Hepatocyte (in vitro differentiated cells): Measurements from ENCODE around the gene PNPLA1. TPM values are rescaled to one million over a fixed set of nuclear protein-coding genes. Genes with fewer than 3 reads are reported as not detected.

Experiments used
- DNase-seq: peaks from one replicate; pipeline ENCODE4 v3.0.0-alpha.2; 2016; ENCODE audit warnings: low spot score
- H2AFZ ChIP-seq: fragments of 200-600 bp; sonication (generic); 2 replicates; pipeline ENCODE4 v1.6.0; 2016; ENCODE audit warnings: antibody characterized with exemption, mild to moderate bottlenecking
- H3K27ac ChIP-seq: fragments of 200-600 bp; sonication (generic); 2 replicates; pipeline ENCODE4 v1.5.1; 2016; ENCODE audit warnings: mild to moderate bottlenecking
- H3K27me3 ChIP-seq: fragments of 200-600 bp; sonication (generic); 2 replicates; pipeline ENCODE4 v1.6.1; 2016
- H3K36me3 ChIP-seq: fragments of 200-600 bp; sonication (generic); replicated peaks from 2 replicates; pipeline ENCODE4 v1.5.1; 2016; ENCODE audit warnings: low read depth; ENCODE audit not compliant: insufficient read depth
- H3K4me1 ChIP-seq: fragments of 200-600 bp; sonication (generic); 2 replicates; pipeline ENCODE4 v1.5.1; 2016; ENCODE audit warnings: mild to moderate bottlenecking, moderate library complexity; ENCODE audit not compliant: insufficient read depth
- H3K4me2 ChIP-seq: fragments of 200-600 bp; sonication (generic); 2 replicates; pipeline ENCODE4 v1.6.0; 2016
- H3K4me3 ChIP-seq: fragments of 200-600 bp; sonication (generic); 2 replicates; pipeline ENCODE4 v1.5.1; 2016; ENCODE audit warnings: mild to moderate bottlenecking
- H3K79me2 ChIP-seq: fragments of 200-600 bp; sonication (generic); 2 replicates; pipeline ENCODE4 v1.6.0; 2017; ENCODE audit warnings: mild to moderate bottlenecking
- H3K9me2 ChIP-seq: fragments of 200-600 bp; sonication (generic); replicated peaks from 2 replicates; pipeline ENCODE4 v1.6.0; 2017; ENCODE audit warnings: mild to moderate bottlenecking; ENCODE audit not compliant: insufficient read depth
- H3K9me3 ChIP-seq: fragments of 200-600 bp; sonication (generic); 2 replicates; pipeline ENCODE4 v1.5.1; 2016; ENCODE audit warnings: low read depth, mild to moderate bottlenecking
- H4K20me1 ChIP-seq: fragments of 200-600 bp; sonication (generic); 2 replicates; pipeline ENCODE4 v1.6.0; 2016; ENCODE audit warnings: mild to moderate bottlenecking; ENCODE audit not compliant: insufficient read depth, poor library complexity, severe bottlenecking
- EZH2 ChIP-seq: fragments of 200-600 bp; sonication (generic); IDR thresholded peaks from 2 replicates; pipeline ENCODE4 v1.6.1; 2016; ENCODE audit warnings: antibody characterized with exemption, mild to moderate bottlenecking, borderline replicate concordance
- EZH2phosphoT487 ChIP-seq: fragments of 200-600 bp; sonication (generic); IDR thresholded peaks from one replicate; pipeline ENCODE4 v1.6.1; 2018; ENCODE audit warnings: antibody characterized with exemption, mild to moderate bottlenecking, low read depth, moderate library complexity; ENCODE audit not compliant: unreplicated experiment, severe bottlenecking
- WGBS: methylation state at CpG from one replicate; pipeline ENCODE4 v1.1.6; 2016; ENCODE audit warnings: low lambda C conversion rate; ENCODE audit errors: missing lambda C conversion rate; 5-methylcytosine and 5-hydroxymethylcytosine counted together
- polyA plus RNA-seq: library from polyadenylated mRNA; unstranded; fragments of >200 nt; fragmentation: Nextera tagmentation; extraction: Ambion mirVana; gene quantifications from 2 replicates; pipeline ENCODE4 v1.2.1, GENCODE V29; 2016
- total RNA-seq: library from RNA; depleted of rRNA; stranded (reverse); fragments of >200 nt; gene quantifications from 2 replicates; pipeline ENCODE4 v1.2.3, GENCODE V29; 2014
- TF ChIP-seq, protein P1 (sequence below): fragments of 200-600 bp; sonication (generic); IDR thresholded peaks from 2 replicates; pipeline ENCODE4 v1.5.1; 2016; ENCODE audit warnings: antibody characterized with exemption, mild to moderate bottlenecking; ENCODE audit not compliant: poor library complexity

The PNPLA1 gene
- total and polyA plus RNA-seq, 2 experiments from 2014 or later = 0.48 to 0.57 TPM

DNA sequence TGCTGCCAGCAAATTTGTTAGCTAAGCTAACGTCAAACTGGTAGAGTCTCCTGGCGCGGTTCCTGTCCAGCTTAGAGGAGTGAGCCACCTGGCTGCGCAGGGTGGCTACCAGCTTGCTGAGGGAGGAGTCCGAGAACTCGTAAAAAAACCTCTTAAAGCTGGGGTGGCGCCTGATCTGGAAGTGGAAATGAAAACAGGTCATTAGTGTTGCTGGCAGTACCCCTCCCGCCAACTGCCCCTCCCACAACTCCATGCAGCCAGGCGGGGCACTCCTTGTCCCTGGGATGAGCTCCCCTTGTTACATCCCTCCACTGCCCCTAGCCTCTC, 49.5 kb downstream of the PNPLA1 start:
- H3K4me3 ChIP-seq = no peak overlapping the region
- 83% methylated on average over 9 of the region's 9 CpGs for WGBS
- H4K20me1 ChIP-seq = no peaks in the 10 kb centered on the region
- no peak overlapping the region for H2AFZ ChIP-seq
- H3K27ac ChIP-seq = peak overlapping the region; percentile 38
- no peaks in the 10 kb centered on the region for H3K79me2 ChIP-seq
- no peaks in the 10 kb centered on the region for H3K27me3 ChIP-seq
- TF ChIP-seq, protein P1, sequence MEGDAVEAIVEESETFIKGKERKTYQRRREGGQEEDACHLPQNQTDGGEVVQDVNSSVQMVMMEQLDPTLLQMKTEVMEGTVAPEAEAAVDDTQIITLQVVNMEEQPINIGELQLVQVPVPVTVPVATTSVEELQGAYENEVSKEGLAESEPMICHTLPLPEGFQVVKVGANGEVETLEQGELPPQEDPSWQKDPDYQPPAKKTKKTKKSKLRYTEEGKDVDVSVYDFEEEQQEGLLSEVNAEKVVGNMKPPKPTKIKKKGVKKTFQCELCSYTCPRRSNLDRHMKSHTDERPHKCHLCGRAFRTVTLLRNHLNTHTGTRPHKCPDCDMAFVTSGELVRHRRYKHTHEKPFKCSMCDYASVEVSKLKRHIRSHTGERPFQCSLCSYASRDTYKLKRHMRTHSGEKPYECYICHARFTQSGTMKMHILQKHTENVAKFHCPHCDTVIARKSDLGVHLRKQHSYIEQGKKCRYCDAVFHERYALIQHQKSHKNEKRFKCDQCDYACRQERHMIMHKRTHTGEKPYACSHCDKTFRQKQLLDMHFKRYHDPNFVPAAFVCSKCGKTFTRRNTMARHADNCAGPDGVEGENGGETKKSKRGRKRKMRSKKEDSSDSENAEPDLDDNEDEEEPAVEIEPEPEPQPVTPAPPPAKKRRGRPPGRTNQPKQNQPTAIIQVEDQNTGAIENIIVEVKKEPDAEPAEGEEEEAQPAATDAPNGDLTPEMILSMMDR = no peak
- TF ChIP-seq EZH2phosphoT487 (no peak), EZH2 (no peak)
- H3K9me2 ChIP-seq = no peaks in the 10 kb centered on the region
- peaks cover 13% of the 10 kb centered on the region for H3K4me1 ChIP-seq
- no peaks in the 10 kb centered on the region for H3K9me3 ChIP-seq
- H3K36me3 ChIP-seq = no peaks in the 10 kb centered on the region
- peak; percentile 44 for DNase-seq
- H3K4me2 ChIP-seq = no peak overlapping the region

DNA sequence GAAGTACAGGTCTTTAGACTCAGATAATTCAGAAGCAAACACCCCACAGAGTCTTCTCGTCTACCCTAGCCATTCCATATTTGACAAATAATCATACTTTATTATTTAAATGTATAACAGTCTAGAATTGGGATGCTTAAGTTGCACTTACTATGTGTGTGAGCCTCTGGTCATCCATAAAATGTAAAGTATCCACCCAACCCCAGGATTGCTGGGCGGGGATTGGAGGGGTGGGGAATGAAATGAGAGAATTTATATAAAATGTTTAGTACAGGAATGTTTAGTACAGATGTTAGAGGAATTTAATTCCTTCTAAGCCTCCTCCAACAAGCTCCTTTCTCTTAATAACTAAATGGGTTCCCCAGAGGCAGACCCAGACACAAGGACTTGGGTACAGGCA, 50.0 kb downstream of the PNPLA1 start:
- 70% methylated on average over 2 of the region's 2 CpGs for WGBS
- H3K4me1 ChIP-seq = peaks cover 13% of the 10 kb centered on the region
- TF ChIP-seq EZH2phosphoT487 (no peak), EZH2 (no peak)
- TF ChIP-seq, protein P1 = no peak

DNA sequence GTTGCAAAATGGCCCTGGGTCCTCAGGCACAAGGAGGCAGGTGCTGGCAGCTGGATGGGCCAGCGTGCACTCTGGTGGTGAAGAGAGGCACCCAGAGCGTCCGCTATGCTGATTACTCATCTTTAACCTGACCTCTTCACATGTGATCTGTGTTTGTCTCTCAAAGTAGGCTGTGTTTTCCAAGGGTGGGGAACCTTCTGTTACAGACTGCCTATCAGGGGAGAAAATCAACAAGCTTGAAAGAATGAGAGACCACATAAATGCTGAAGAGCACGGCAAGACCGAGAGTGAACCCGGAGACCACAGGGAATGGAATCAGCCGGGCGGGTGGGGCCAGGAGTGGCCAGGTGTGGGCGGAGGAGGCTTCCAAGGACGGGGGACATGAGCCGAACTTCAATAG, 50.6 kb downstream of the PNPLA1 start:
- 56% methylated on average over 11 of the region's 11 CpGs for WGBS
- H3K4me1 ChIP-seq = peaks cover 13% of the 10 kb centered on the region
- H3K27ac ChIP-seq = peak overlapping the region; percentile 87
- DNase-seq = peak; percentile 76
- peak overlapping the region; percentile 25 for H3K4me2 ChIP-seq
- H4K20me1 ChIP-seq = no peaks in the 10 kb centered on the region
- H2AFZ ChIP-seq = no peak overlapping the region
- no peaks in the 10 kb centered on the region for H3K9me3 ChIP-seq
- no peaks in the 10 kb centered on the region for H3K36me3 ChIP-seq
- no peaks in the 10 kb centered on the region for H3K79me2 ChIP-seq
- H3K4me3 ChIP-seq = no peak overlapping the region
- TF ChIP-seq EZH2phosphoT487 = no peak
- TF ChIP-seq, protein P1 = no peak
- TF ChIP-seq EZH2 = no peak
- no peaks in the 10 kb centered on the region for H3K9me2 ChIP-seq
- H3K27me3 ChIP-seq = no peaks in the 10 kb centered on the region

More for the DNA sequence above, 50.0 kb downstream of the PNPLA1 start:
- no peaks in the 10 kb centered on the region for H4K20me1 ChIP-seq
- no peaks in the 10 kb centered on the region for H3K9me2 ChIP-seq
- H3K27me3 ChIP-seq = no peaks in the 10 kb centered on the region
- no peak overlapping the region for H2AFZ ChIP-seq
- DNase-seq = no peak
- peak overlapping the region; percentile 87 for H3K27ac ChIP-seq
- no peaks in the 10 kb centered on the region for H3K79me2 ChIP-seq
- no peak overlapping the region for H3K4me3 ChIP-seq
- no peak overlapping the region for H3K4me2 ChIP-seq
- no peaks in the 10 kb centered on the region for H3K36me3 ChIP-seq
- no peaks in the 10 kb centered on the region for H3K9me3 ChIP-seq

DNA sequence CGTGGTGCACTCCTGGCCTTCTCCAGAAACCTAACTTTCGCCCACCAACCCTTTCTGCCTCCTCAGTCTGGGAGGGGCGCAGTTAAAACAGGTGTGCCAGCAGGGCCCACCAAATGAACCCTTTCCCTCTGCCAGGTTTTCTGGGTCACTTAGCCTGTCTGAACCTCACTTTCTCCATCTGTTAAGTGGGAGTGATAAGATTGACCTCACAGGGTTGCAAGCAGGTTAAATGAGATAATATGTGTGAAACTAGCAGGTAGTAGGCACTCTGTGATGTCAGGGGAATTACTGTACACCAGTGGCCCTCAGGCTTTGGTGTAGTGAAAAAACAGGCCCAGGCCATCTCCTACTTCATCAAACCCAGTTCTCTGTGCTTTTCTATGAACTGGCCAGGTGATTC, 52.7 kb downstream of the PNPLA1 start:
- DNase-seq = no peak
- 89% methylated on average over 3 of the region's 3 CpGs for WGBS

More for the DNA sequence above, 52.7 kb downstream of the PNPLA1 start:
- H2AFZ ChIP-seq = no peak overlapping the region
- no peaks in the 10 kb centered on the region for H3K36me3 ChIP-seq
- H3K9me2 ChIP-seq = no peaks in the 10 kb centered on the region
- H3K4me1 ChIP-seq = peaks cover 13% of the 10 kb centered on the region
- H3K9me3 ChIP-seq = no peaks in the 10 kb centered on the region
- H3K27ac ChIP-seq = no peak overlapping the region
- H3K79me2 ChIP-seq = no peaks in the 10 kb centered on the region
- TF ChIP-seq, protein P1 = no peak
- no peak for TF ChIP-seq EZH2
- TF ChIP-seq EZH2phosphoT487 = no peak
- H3K27me3 ChIP-seq = no peaks in the 10 kb centered on the region
- H3K4me3 ChIP-seq = no peak overlapping the region
- H4K20me1 ChIP-seq = no peaks in the 10 kb centered on the region
- H3K4me2 ChIP-seq = no peak overlapping the region
